Endodermal cell (in vitro differentiated cells): ENCODE measurements around the gene PLEKHA8. TPM values are rescaled to one million over a fixed set of nuclear protein-coding genes. Genes with fewer than 3 reads are reported as not detected.

Source experiments
- DNase-seq: peaks from one replicate; pipeline ENCODE4 v3.0.0-alpha.2; 2017
- H3K27ac ChIP-seq: 2 replicates; pipeline ENCODE4 v1.5.1; 2013; ENCODE audit warnings: mild to moderate bottlenecking, low read depth, low read length, moderate library complexity
- H3K27me3 ChIP-seq: 2 replicates; pipeline ENCODE4 v1.6.1; 2013; ENCODE audit warnings: mild to moderate bottlenecking, low read length, moderate library complexity; ENCODE audit not compliant: insufficient read depth, control insufficient read depth, poor library complexity, severe bottlenecking
- H3K36me3 ChIP-seq: 2 replicates; pipeline ENCODE4 v1.7.0; 2013; ENCODE audit warnings: mild to moderate bottlenecking, low read length, moderate library complexity; ENCODE audit not compliant: control insufficient read depth, insufficient read depth
- H3K4me1 ChIP-seq: one replicate; pipeline ENCODE4 v1.7.0; 2013; ENCODE audit warnings: low read length; ENCODE audit not compliant: control insufficient read depth, insufficient read depth
- H3K4me3 ChIP-seq: 2 replicates; pipeline ENCODE4 v1.5.1; 2013; ENCODE audit warnings: mild to moderate bottlenecking, low read length, moderate library complexity
- H3K9ac ChIP-seq: 2 replicates; pipeline ENCODE4 v1.6.1; 2013; ENCODE audit warnings: mild to moderate bottlenecking, low read length, moderate library complexity; ENCODE audit not compliant: poor library complexity, severe bottlenecking; ENCODE audit errors: extremely low read depth
- H3K9me3 ChIP-seq: 2 replicates; pipeline ENCODE4 v1.6.1; 2013; ENCODE audit warnings: mild to moderate bottlenecking, low read length, moderate library complexity; ENCODE audit not compliant: control insufficient read depth
- H3K27ac Mint-ChIP-seq: 2 replicates; pipeline ENCODE4 v1.8.0; 2020; ENCODE audit warnings: mixed read lengths
- H3K27me3 Mint-ChIP-seq: 2 replicates; pipeline ENCODE4 v1.8.0; 2021; ENCODE audit warnings: mild to moderate bottlenecking, mixed read lengths; ENCODE audit not compliant: insufficient read depth
- H3K36me3 Mint-ChIP-seq: 2 replicates; pipeline ENCODE4 v1.8.0; 2020; ENCODE audit warnings: low read depth, mixed read lengths
- H3K4me1 Mint-ChIP-seq: 2 replicates; pipeline ENCODE4 v1.8.0; 2020; ENCODE audit warnings: mixed read lengths
- H3K4me3 Mint-ChIP-seq: 2 replicates; pipeline ENCODE4 v1.8.0; 2020; ENCODE audit warnings: mild to moderate bottlenecking, moderate library complexity, mixed read lengths
- H3K9me3 Mint-ChIP-seq: 2 replicates; pipeline ENCODE4 v1.8.0; 2020; ENCODE audit warnings: mild to moderate bottlenecking, mixed read lengths
- CTCF ChIP-seq: fragments of 200-600 bp; sonication (generic); conservative IDR thresholded peaks from 2 replicates; pipeline ENCODE4 v1.5.0; 2021; ENCODE audit warnings: antibody characterized with exemption, mild to moderate bottlenecking
- WGBS, 2 experiments: methylation state at CpG; one replicate each; pipeline versions ENCODE4 v1.1.5 to v1.1.7; 2013; ENCODE audit warnings: missing lambda C conversion rate in 2 of 2, mixed read lengths in 1 of 2; ENCODE audit not compliant: insufficient coverage in 1 of 2, insufficient read length in 1 of 2; 5-methylcytosine and 5-hydroxymethylcytosine counted together
- total RNA-seq, 2 donors: library from RNA; stranded (reverse); fragmentation: NEBNext Ultra II Directional in 1 of 2; extraction: Animal tissue kit (Norgen Biotek cat#: 25700) in 1 of 2; gene quantifications; 2 replicates in 1 of 2; 3 replicates in 1 of 2; pipeline ENCODE4 v1.2.1, GENCODE V29; 2021

The PLEKHA8 gene
- total RNA-seq, 2 donors from 2014 or later = 37.7 to 42.2 TPM

- no peak overlapping the region for H3K27ac Mint-ChIP-seq
Observed at GRCh38 chr7:30159163-30159562, 131.0 kb downstream of the PLEKHA8 start.

GRCh38 chr7:30159698-30160143 lies 131.5 kb downstream of the PLEKHA8 start:
- H3K4me3 Mint-ChIP-seq = no peak overlapping the region
- H3K4me1 Mint-ChIP-seq = peaks cover 28% of the 10 kb centered on the region
- H3K9me3 Mint-ChIP-seq = no peaks in the 10 kb centered on the region
- Histone ChIP-seq H3K4me3 (no peak overlapping the region), H3K27ac (no peak overlapping the region), H3K4me1 (no peaks in the 10 kb centered on the region), H3K9me3 (no peaks in the 10 kb centered on the region), H3K27me3 (no peaks in the 10 kb centered on the region), H3K36me3 (no peaks in the 10 kb centered on the region), H3K9ac (no peak overlapping the region)
- 84 to 90% methylated on average over 3 to 6 of the region's 6 CpGs for WGBS, 2 experiments
- H3K36me3 Mint-ChIP-seq = peaks cover 4% of the 10 kb centered on the region
- peak; percentile 56 for TF ChIP-seq CTCF
- H3K27me3 Mint-ChIP-seq = no peaks in the 10 kb centered on the region
- DNase-seq = peak; percentile 72
- H3K27ac Mint-ChIP-seq = no peak overlapping the region

More at GRCh38 chr7:30159163-30159562, 131.0 kb downstream of the PLEKHA8 start:
- Mint-ChIP-seq H3K36me3 (peaks cover 4% of the 10 kb centered on the region), H3K9me3 (no peaks in the 10 kb centered on the region), H3K27me3 (no peaks in the 10 kb centered on the region), H3K4me1 (peaks cover 28% of the 10 kb centered on the region), H3K4me3 (no peak overlapping the region)
- no peak for TF ChIP-seq CTCF
- H3K27me3 ChIP-seq = no peaks in the 10 kb centered on the region
- H3K4me3 ChIP-seq = no peak overlapping the region
- 87 to 100% methylated on average over 4 of the region's 4 CpGs for WGBS, 2 experiments
- no peak for DNase-seq
- no peak overlapping the region for H3K27ac ChIP-seq
- no peak overlapping the region for H3K9ac ChIP-seq
- H3K4me1 ChIP-seq = no peaks in the 10 kb centered on the region
- H3K36me3 ChIP-seq = no peaks in the 10 kb centered on the region
- no peaks in the 10 kb centered on the region for H3K9me3 ChIP-seq

GRCh38 chr7:30160329-30160728 lies 132.1 kb downstream of the PLEKHA8 start:
- H3K27me3 Mint-ChIP-seq = no peaks in the 10 kb centered on the region
- no peaks in the 10 kb centered on the region for H3K27me3 ChIP-seq
- no peaks in the 10 kb centered on the region for H3K9me3 ChIP-seq
- no peak for DNase-seq
- H3K27ac Mint-ChIP-seq = no peak overlapping the region
- peaks cover 28% of the 10 kb centered on the region for H3K4me1 Mint-ChIP-seq
- 90 to 95% methylated on average over 2 of the region's 2 CpGs for WGBS, 2 experiments
- no peaks in the 10 kb centered on the region for H3K36me3 ChIP-seq
- H3K4me3 Mint-ChIP-seq = no peak overlapping the region
- no peak overlapping the region for H3K4me3 ChIP-seq
- H3K9me3 Mint-ChIP-seq = no peaks in the 10 kb centered on the region
- peaks cover 4% of the 10 kb centered on the region for H3K36me3 Mint-ChIP-seq
- no peak overlapping the region for H3K9ac ChIP-seq
- no peak overlapping the region for H3K27ac ChIP-seq
- TF ChIP-seq CTCF = no peak
- H3K4me1 ChIP-seq = no peaks in the 10 kb centered on the region
